AG09319 (cell line): Measurements from ENCODE around the gene PRDM15.

Experiments
- DNase-seq: peaks from one replicate; pipeline ENCODE4 v3.0.0-alpha.2; 2010; ENCODE audit warnings: low read depth; ENCODE audit errors: extremely low read depth
- TF ChIP-seq, protein P1 (sequence below): IDR thresholded peaks from 2 replicates; pipeline ENCODE4 v1.5.1; 2011; ENCODE audit warnings: low read depth, mild to moderate bottlenecking, inconsistent platforms, low read length, moderate library complexity

PRDM15 gene

DNA sequence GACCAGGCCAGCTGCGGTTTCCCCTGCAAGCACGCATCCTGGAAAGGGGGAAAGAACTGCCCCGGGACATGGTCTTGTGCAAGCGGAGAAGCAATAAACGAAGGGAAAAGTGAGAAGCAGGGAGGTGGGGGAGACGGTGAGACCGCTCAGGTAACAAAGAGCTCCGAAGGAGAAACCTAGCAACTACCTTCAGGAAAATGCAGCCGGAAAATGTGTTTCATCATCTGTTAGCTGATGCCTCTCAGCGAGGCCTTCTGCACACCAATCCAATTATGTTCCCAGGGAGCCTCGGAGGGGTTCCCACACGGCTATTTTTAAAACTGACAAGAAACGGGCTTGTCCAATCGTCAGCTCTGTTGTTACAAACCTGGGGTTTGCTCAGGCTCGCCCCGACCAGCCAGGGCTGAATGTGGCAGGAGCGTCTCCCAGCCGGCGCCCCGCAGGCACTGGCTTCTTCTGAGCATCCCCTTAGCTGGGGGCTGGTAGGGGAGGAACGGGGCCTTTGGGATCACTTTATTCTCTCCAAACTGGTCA is 115.7 kb downstream of the PRDM15 start:
- DNase-seq, result no peak
- TF ChIP-seq, protein P1, sequence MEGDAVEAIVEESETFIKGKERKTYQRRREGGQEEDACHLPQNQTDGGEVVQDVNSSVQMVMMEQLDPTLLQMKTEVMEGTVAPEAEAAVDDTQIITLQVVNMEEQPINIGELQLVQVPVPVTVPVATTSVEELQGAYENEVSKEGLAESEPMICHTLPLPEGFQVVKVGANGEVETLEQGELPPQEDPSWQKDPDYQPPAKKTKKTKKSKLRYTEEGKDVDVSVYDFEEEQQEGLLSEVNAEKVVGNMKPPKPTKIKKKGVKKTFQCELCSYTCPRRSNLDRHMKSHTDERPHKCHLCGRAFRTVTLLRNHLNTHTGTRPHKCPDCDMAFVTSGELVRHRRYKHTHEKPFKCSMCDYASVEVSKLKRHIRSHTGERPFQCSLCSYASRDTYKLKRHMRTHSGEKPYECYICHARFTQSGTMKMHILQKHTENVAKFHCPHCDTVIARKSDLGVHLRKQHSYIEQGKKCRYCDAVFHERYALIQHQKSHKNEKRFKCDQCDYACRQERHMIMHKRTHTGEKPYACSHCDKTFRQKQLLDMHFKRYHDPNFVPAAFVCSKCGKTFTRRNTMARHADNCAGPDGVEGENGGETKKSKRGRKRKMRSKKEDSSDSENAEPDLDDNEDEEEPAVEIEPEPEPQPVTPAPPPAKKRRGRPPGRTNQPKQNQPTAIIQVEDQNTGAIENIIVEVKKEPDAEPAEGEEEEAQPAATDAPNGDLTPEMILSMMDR, result no peak

DNA sequence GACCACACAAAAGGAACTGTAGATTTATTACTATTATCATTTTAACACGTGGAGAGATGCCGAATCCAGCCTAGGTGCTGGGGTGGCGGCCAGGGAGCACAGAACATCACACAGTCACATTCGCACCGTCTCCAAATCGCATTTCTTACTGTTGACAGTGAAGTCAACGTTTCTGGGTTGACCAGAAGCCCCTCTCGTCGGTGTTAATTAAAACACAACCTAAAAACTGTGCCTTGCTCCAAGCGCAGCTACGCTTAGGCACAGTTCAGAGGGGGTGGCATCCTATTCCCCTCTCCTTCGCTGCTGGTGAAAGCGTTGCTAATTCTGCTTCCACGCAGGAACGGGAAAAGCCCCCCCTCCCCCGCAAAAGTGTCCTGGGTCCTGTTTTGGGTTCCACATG is 116.4 kb downstream of the PRDM15 start:
- no peak for DNase-seq
- TF ChIP-seq, protein P1, result no peak

DNA sequence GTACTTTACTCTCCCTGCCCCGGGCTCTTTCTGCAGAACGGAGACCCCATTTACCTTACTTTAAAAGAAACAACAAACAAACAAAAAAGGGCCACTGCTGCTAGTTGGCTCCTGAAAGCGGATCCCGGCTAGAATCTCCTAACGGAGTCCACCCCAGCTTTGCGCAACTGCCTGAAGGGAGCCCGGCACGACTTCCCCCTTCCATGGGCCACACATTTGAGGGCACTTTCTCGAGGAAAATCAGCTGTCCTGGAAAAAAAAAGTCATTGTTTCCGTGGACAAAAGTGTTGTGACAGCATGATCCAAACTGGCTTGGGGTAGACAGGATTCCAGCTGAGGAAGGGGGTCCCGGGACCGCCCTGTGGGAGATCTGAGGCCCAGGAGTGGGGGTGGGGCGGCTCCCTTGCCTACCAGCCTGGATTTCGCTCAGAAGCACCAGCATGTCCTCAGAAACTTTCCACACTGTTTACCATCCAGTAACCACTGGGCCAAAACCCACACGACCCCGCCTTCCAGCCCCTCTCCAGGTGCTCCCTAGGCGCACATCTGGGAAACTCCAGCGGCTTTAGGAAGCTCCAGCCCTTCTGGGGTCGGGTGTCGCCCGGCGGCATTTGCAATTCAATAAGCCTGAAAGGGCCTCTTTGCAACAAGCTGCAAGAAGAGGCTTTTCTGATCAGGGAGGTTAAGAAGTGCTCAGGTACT is 117.1 kb downstream of the PRDM15 start:
- DNase-seq, result no peak
- TF ChIP-seq, protein P1, result no peak

DNA sequence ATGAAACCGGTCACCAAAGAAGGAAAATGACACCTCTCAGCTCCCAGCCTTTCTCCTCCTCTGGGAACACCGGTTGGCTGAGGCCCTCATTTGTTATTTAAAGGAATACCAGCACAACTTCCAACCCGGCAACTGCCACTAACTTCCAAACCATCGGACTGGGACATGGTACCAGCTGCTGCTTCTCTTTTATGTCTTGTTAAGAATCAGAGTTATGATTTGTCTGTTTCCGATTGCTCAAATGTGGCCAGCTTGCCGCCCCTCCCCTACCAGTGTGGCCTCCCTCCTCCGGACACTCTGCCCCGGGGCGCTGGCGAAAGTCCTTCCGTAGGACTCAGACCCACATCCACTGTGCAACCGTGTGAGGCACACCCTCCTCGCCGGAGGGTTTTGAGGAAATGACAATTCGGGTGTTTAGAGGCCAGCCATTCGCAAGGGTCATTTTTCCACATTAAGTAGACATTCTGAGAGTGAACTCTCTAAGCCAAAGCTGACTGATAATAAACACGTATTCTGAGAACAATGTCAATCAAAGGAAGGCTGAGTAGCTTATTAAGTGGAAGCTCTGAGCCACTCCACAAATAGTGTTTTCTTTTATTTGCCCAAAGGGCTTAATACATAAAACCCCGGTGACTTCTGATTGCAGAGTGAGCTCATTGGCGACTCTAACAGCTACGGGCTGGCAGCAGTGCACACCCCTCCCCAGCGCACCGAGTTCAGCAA is 117.8 kb downstream of the PRDM15 start:
- DNase-seq, result no peak
- TF ChIP-seq, protein P1, result no peak

DNA sequence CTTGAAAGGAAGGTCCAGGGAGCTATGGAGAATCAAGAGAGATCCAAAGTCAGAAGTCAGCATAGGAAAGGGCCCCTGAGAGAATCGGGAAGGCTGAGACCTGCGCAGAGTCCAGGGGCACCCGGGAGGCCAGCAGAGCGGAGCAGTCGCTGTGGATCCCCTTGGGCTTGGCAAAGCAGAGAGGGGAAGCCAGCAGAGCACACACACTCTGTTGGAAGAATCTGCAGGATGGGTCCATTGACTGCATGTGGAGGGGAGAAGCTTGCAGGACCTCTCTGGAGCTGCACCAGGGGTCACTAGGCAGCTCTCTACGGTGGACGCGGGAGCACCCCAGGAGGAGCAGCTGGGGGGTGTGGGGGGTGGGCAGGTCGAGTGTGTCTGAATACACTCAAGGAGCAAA is 118.7 kb downstream of the PRDM15 start:
- TF ChIP-seq, protein P1, result no peak
- no peak for DNase-seq

DNA sequence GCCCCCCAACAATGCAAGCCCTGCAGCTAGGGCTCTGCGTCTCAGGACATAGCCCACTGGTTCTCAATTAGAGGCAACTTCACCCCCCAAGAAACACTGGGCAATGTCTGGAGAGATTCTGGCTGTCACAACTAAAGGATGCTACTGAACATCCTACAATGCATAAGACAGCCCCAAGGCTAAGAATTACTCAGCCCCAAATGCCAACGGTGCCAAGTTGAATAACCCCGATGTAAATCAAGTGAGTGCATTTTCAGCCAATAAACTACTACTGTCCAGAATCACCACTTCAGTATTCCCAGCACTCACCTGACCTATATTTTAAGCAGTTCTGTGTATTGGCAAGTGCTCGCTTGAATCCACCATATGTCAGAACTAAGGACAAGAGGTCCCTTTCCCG is 119.2 kb downstream of the PRDM15 start:
- TF ChIP-seq, protein P1, result no peak
- no peak for DNase-seq

DNA sequence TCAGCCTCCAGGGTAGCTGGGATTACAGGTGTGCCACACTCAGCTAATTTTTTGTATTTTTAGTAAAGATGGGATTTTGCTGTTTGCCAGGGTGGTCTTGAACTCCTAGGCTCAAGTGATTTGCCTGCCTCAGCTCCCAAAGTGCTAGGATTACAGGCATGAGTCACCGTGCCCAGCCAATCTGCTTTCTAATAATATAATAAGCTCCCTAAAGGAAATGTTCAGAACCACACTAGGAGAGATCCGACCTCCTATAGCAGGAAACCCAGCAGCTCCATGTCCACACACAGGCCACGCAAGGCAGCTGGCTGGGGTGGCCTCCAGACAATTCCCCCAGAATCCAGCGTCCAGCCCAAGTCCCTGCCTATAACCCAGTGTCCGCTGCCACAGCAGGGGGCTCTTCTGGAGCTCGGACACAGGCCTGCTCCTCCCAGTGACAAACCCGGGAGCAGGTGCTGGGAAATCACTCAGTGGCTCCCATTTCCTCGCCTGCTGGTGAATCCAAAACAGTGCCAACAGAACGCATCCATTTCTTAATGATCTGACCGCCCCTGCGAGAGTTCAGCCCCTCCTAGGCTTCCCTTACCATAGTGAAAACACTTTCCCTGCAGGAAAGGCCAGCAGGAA is 119.8 kb downstream of the PRDM15 start:
- TF ChIP-seq, protein P1, result no peak
- no peak for DNase-seq
